HepG2 (cell line): ENCODE results near the gene TTLL8. TPM values are rescaled to one million over a fixed set of nuclear protein-coding genes. Genes with fewer than 3 reads are reported as not detected.

Experiments
- ATAC-seq: fragments of 200-7000 bp; cut with Tn5 transposase; 3 replicates; pipeline ENCODE4 v1.9.1; 2020; ENCODE audit warnings: mild to moderate bottlenecking, moderate library complexity
- BruUV-seq: library from RNA; stranded (reverse); fragments of 400-500 nt; replicated peaks from 2 replicates; lab custom pipeline; 2021; lab: Mats Ljungman, UMichigan
- CTCF ChIA-PET: fragments of 300-600 bp; formaldehyde crosslinking; extraction: SDS; loops from one replicate; lab custom pipeline; 2021; ENCODE audit warnings: low total read pairs, inconsistent platforms, low intra/inter-chr PET ratio; lab: Yijun Ruan, JAX
- POLR2A ChIA-PET: fragments of 350-600 bp; sonication (Branson Sonifier 250); formaldehyde crosslinking; loops from one replicate; lab custom pipeline; 2020; ENCODE audit warnings: antibody characterized with exemption, inconsistent platforms; lab: Yijun Ruan, JAX
- DNase-seq: peaks from one replicate; pipeline ENCODE4 v3.0.0-alpha.2; 2015; ENCODE audit warnings: low spot score
- FAIRE-seq: peaks from 3 replicates; lab custom pipeline; 2011; peaks lifted over from hg19 to GRCh38; lab: Jason Lieb, UNC
- H2AFZ ChIP-seq: one replicate; pipeline ENCODE4 v1.6.1; 2011; ENCODE audit warnings: low read length, inconsistent platforms
- H3K27ac ChIP-seq: fragments of 300-600 bp; 3 replicates; pipeline ENCODE4 v1.8.0; 2011; ENCODE audit warnings: mixed run types, mild to moderate bottlenecking, mixed read lengths, low read length, inconsistent platforms; ENCODE audit not compliant: insufficient read depth; ENCODE audit errors: extremely low read length
- H3K27me3 ChIP-seq, 2 experiments: fragments of 200-600 bp in 1 of 2; 2 replicates in 1 of 2; 3 replicates in 1 of 2; pipeline versions ENCODE4 v1.6.0 to v1.8.0; 2011; ENCODE audit warnings: low read length in 2 of 2, mild to moderate bottlenecking in 2 of 2, moderate library complexity in 2 of 2, inconsistent platforms in 1 of 2; ENCODE audit not compliant: insufficient read depth in 2 of 2, control insufficient read depth in 1 of 2
- H3K36me3 ChIP-seq, 2 experiments: fragments of 200-600 bp in 1 of 2; replicated peaks in 1 of 2; 2 replicates in 1 of 2; 3 replicates in 1 of 2; pipeline versions ENCODE4 v1.5.1 to v1.8.0; 2011; ENCODE audit warnings: low read length in 2 of 2, inconsistent platforms in 1 of 2; ENCODE audit not compliant: insufficient read depth in 2 of 2, control insufficient read depth in 1 of 2
- H3K4me1 ChIP-seq: 2 replicates; pipeline ENCODE4 v1.5.1; 2012; ENCODE audit warnings: low read length, inconsistent platforms; ENCODE audit not compliant: insufficient read depth
- H3K4me2 ChIP-seq: 2 replicates; pipeline ENCODE4 v1.6.0; 2011; ENCODE audit warnings: low read depth, low read length, inconsistent platforms
- H3K4me3 ChIP-seq, 3 experiments: fragments of 200-600 bp in 1 of 3; sonication (generic), shearing (Covaris generic) in 1 of 3; replicated peaks in 1 of 3; 2 replicates each; pipeline ENCODE4 v1.5.1; 2011 to 2016; ENCODE audit warnings: low read length in 3 of 3, inconsistent platforms in 2 of 3, low read depth in 2 of 3, mild to moderate bottlenecking in 2 of 3, control low read depth in 1 of 3, mixed read lengths in 1 of 3; ENCODE audit not compliant: insufficient read depth in 1 of 3
- H3K79me2 ChIP-seq: one replicate; pipeline ENCODE4 v1.6.1; 2011; ENCODE audit warnings: low read length, inconsistent platforms; ENCODE audit not compliant: insufficient read depth
- H3K9ac ChIP-seq: 2 replicates; pipeline ENCODE4 v1.6.0; 2011; ENCODE audit warnings: mild to moderate bottlenecking, low read depth, low read length, inconsistent platforms; ENCODE audit not compliant: insufficient read depth
- H3K9me3 ChIP-seq: 2 replicates; pipeline ENCODE4 v1.5.1; 2012; ENCODE audit warnings: mild to moderate bottlenecking, low read length
- H4K20me1 ChIP-seq: 2 replicates; pipeline ENCODE4 v1.6.0; 2011; ENCODE audit warnings: inconsistent platforms, mild to moderate bottlenecking, low read length, moderate library complexity; ENCODE audit not compliant: insufficient read depth
- ATF1 ChIP-seq: IDR thresholded peaks from 2 replicates; pipeline ENCODE4 v1.6.1; 2016; ENCODE audit warnings: mild to moderate bottlenecking, control low read depth
- CBX2 ChIP-seq, 2 experiments: fragments of 200-600 bp in 1 of 2; sonication (generic); formaldehyde crosslinking in 1 of 2; IDR thresholded peaks; 2 replicates each; pipeline versions ENCODE4 v1.7.0 to v1.8.1; 2018 to 2022; ENCODE audit warnings: low read depth in 2 of 2, low read length in 1 of 2, mild to moderate bottlenecking in 1 of 2, missing genetic modification reagents in 1 of 2
- HNRNPH1 ChIP-seq: fragments of 200-400 bp; formaldehyde crosslinking; optimal IDR thresholded peaks from 2 replicates; pipeline ENCODE3; 2017; ENCODE audit warnings: mild to moderate bottlenecking, low read depth, low read length
- JUND ChIP-seq: sonication (generic); formaldehyde crosslinking; IDR thresholded peaks from 2 replicates; pipeline ENCODE4 v1.8.0; 2022; ENCODE audit warnings: mild to moderate bottlenecking, missing genetic modification reagents
- KLF16 ChIP-seq, 2 experiments: sonication (generic) in 1 of 2; formaldehyde crosslinking in 1 of 2; IDR thresholded peaks; 2 replicates each; pipeline versions ENCODE4 v1.6.1 to v1.8.0; 2016 to 2023; ENCODE audit warnings: missing genetic modification reagents in 2 of 2, missing compliant biosample characterization in 1 of 2
- POGK ChIP-seq: sonication (generic); formaldehyde crosslinking; conservative IDR thresholded peaks from 2 replicates; pipeline ENCODE4 v1.8.0; 2022; ENCODE audit warnings: mild to moderate bottlenecking, moderate library complexity, missing genetic modification reagents
- ZBTB38 ChIP-seq: sonication (generic); formaldehyde crosslinking; IDR thresholded peaks from 2 replicates; pipeline ENCODE4 v1.5.1; 2020; ENCODE audit warnings: mild to moderate bottlenecking, missing genetic modification reagents
- ZC3H4 ChIP-seq: sonication (generic); formaldehyde crosslinking; IDR thresholded peaks from 2 replicates; pipeline ENCODE4 v1.4.0; 2020; ENCODE audit warnings: missing genetic modification reagents, borderline replicate concordance
- ZNF136 ChIP-seq: sonication (generic); formaldehyde crosslinking; IDR thresholded peaks from 2 replicates; pipeline ENCODE4 v1.8.1; 2022; ENCODE audit warnings: low read depth, mild to moderate bottlenecking, moderate library complexity, missing genetic modification reagents
- ZNF672 ChIP-seq: sonication (generic); formaldehyde crosslinking; IDR thresholded peaks from 2 replicates; pipeline ENCODE4 v1.8.1; 2022; ENCODE audit warnings: missing genetic modification reagents
- WGBS: methylation state at CpG from one replicate; pipeline ENCODE4 v1.1.6; 2017; ENCODE audit warnings: low lambda C conversion rate; 5-methylcytosine and 5-hydroxymethylcytosine counted together
- in situ Hi-C: cut with HindIII; loops from 2 replicates; pipeline ENCODE4 v1.10.0; 2017; ENCODE audit warnings: low pct_unique_long_range_greater_than_20kb; ENCODE audit not compliant: extremely low pct_ligation_motif_present
- intact Hi-C: fragments of 100-400 bp; cut with micrococcal nuclease; formaldehyde crosslinking; loops from one replicate; pipeline ENCODE4 v1.10.0; 2022; ENCODE audit not compliant: unreplicated experiment
- polyA plus RNA-seq, 8 experiments: library from polyadenylated mRNA; depleted of rRNA in 3 of 8; stranded (reverse) in 7 of 8; unstranded in 1 of 8; fragments of >200 nt; fragmentation: Illumina TruSeq in 4 of 8; extraction: Trizol in 4 of 8; gene quantifications; 2 replicates each; pipeline versions ENCODE4 v1.2.1 to v1.2.3, GENCODE V29; 2011 to 2016; ENCODE audit warnings: low read depth in 4 of 8, missing spikeins in 1 of 8, mixed read lengths in 1 of 8; ENCODE audit not compliant: insufficient read depth in 1 of 8
- total RNA-seq, 5 experiments: library from RNA; depleted of rRNA; stranded (reverse); fragments of >200 nt; fragmentation: Illumina TruSeq; extraction: Trizol; gene quantifications; 2 replicates each; pipeline ENCODE4 v1.2.3, GENCODE V29; 2016; ENCODE audit warnings: low read depth in 1 of 5
- TF ChIP-seq, protein P1 (sequence below): sonication (generic); formaldehyde crosslinking; IDR thresholded peaks from 2 replicates; pipeline ENCODE4 v1.8.1; 2023; ENCODE audit warnings: mild to moderate bottlenecking, missing genetic modification reagents

The TTLL8 gene
- total and polyA plus RNA-seq, 2 of the 13 experiments (the other 11 are each of a cell fraction or from before 2014, with no cell fraction given), result not detected

DNA sequence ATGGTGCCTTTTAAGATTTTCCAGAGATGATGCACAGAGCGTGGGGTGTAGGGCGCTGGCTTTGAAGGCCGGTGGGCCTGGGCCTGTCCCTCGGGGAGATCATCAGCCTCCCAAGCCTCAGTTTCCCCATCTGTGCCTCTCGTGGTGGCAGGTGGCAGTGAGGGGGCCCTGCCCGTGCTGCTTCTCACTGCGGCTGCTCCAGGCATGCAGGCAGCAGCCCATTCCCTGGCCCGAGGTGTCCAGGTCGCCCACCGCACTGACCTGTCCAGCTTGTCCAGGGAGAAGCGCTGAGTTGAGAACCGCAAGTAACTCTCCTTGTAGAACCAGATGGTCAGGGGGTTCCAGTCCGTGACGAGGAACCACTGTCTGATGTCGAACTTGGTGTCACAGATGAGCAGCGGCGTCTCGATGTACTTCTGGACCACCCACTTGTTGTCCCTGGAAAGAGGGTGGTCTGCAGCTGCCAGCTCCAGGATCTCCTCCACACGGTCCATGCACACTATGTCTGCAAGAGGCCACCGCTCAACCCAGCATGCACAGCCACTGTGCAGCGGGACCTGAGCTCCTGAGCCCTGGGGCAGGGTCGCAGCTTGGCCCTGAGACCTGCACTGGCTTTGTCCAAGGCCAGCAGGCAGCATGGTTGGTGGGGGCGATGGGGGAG lies 25.0 kb downstream of the TTLL8 start:
- no peaks in the 10 kb centered on the region for H3K9me3 ChIP-seq
- H4K20me1 ChIP-seq, result no peaks in the 10 kb centered on the region
- 20% methylated on average over 3 of the region's 23 CpGs for WGBS
- no peak overlapping the region for H3K4me2 ChIP-seq
- H3K79me2 ChIP-seq, result no peaks in the 10 kb centered on the region
- DNase-seq, result no peak
- TF ChIP-seq CBX2 (IDR thresholded peaks at IDR 0.05; ENCODE audit: low read depth, low read length) (no peak), CBX2 (CRISPR knock-in tag; IDR thresholded peaks at IDR 0.05; ENCODE audit: low read depth) (no peak), ZBTB38 (CRISPR knock-in tag) (no peak), KLF16 (CRISPR knock-in tag; IDR thresholded peaks at IDR 0.05) (no peak), HNRNPH1 (no peak), POGK (CRISPR knock-in tag) (no peak), ZNF136 (CRISPR knock-in tag) (no peak), ATF1 (CRISPR knock-in tag) (no peak), ZNF672 (CRISPR knock-in tag) (no peak), JUND (CRISPR knock-in tag) (no peak), ZC3H4 (no peak)
- TF ChIP-seq, protein P1, sequence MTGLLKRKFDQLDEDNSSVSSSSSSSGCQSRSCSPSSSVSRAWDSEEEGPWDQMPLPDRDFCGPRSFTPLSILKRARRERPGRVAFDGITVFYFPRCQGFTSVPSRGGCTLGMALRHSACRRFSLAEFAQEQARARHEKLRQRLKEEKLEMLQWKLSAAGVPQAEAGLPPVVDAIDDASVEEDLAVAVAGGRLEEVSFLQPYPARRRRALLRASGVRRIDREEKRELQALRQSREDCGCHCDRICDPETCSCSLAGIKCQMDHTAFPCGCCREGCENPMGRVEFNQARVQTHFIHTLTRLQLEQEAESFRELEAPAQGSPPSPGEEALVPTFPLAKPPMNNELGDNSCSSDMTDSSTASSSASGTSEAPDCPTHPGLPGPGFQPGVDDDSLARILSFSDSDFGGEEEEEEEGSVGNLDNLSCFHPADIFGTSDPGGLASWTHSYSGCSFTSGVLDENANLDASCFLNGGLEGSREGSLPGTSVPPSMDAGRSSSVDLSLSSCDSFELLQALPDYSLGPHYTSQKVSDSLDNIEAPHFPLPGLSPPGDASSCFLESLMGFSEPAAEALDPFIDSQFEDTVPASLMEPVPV (CRISPR knock-in tag), result no peak
- CTCF ChIA-PET, result interaction anchor here (3.8 kb wide), 1 partner anchor 103 kb away, joined by 63 read pairs; no protein-coding TSS in a partner anchor
- in situ Hi-C loops, result loop anchor here (5.0 kb wide), 2 partner anchors 101 to 266 kb away; no protein-coding TSS in a partner anchor
- no peak overlapping the region for H3K4me3 ChIP-seq
- intact Hi-C loops, result loop anchor here (5.0 to 10.0 kb wide), 2 partner anchors 41 to 268 kb away; no protein-coding TSS in a partner anchor
- no TSS peak for BruUV-seq
- no peak overlapping the region for H3K27ac ChIP-seq
- no peak overlapping the region for H2AFZ ChIP-seq
- no peak for FAIRE-seq
- peaks cover 9 to 53% of the 10 kb centered on the region in 2 experiments; a peak in 4 of 5 replicates for H3K27me3 ChIP-seq
- H3K9ac ChIP-seq, result no peak overlapping the region
- no peaks in the 10 kb centered on the region for H3K36me3 ChIP-seq
- no peaks in the 10 kb centered on the region for H3K4me1 ChIP-seq
- ATAC-seq, result no peak
- POLR2A ChIA-PET, result no interaction called here
